ENCODE data around the gene CEP350. TPM values are rescaled to one million over a fixed set of nuclear protein-coding genes. Genes with fewer than 3 reads are reported as not detected.
A peak's percentile ranks its signal among the peaks of the same experiment; 100 is the strongest.

CEP350 gene
- total and polyA plus RNA-seq, 2 of the 13 experiments (the other 11 are each of a cell fraction or from before 2014, with no cell fraction given) = 7.6 to 35.9 TPM

DNA sequence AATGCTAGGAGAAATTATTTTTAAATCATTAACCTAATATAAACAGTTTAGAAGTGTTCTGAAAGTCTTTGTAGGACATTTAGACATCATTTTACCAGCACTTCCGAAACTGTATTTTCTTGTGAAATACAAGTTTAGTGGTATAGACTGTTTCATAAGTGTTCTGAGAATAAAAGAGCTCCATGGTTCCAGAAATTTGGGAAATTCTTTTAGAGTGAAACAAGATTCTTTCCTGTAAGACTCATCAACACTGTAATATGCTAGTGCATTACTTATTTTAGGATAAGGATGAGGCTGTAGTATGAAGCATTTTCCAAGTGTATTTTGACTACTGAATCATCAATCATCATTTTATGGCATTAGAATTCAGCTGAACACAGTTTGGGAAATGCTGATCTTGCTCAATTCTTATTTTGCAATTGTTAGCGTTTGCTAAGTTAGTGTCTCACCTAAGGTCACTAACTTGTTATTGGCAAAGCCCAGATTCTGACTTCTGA, 73.4 kb downstream of the CEP350 start:
- in situ Hi-C loops (cut with HindIII; ENCODE audit: extremely low pct_ligation_motif_present, low pct_unique_long_range_greater_than_20kb) = no loop called here
- Histone ChIP-seq H3K27me3 (ENCODE audit: control insufficient read depth in 1 of 2, insufficient read depth in 2 of 2, low read length in 2 of 2) (no peaks in the 10 kb centered on the region), H4K20me1 (ENCODE audit: insufficient read depth, low read length) (no peaks in the 10 kb centered on the region), H2AFZ (ENCODE audit: low read length) (no peak overlapping the region), H3K27ac (ENCODE audit: extremely low read length, insufficient read depth, low read length) (no peak overlapping the region), H3K79me2 (ENCODE audit: insufficient read depth, low read length) (no peaks in the 10 kb centered on the region), H3K9me3 (ENCODE audit: low read length) (no peaks in the 10 kb centered on the region), H3K9ac (ENCODE audit: insufficient read depth, low read depth, low read length) (no peak overlapping the region), H3K4me2 (ENCODE audit: low read depth, low read length) (no peak overlapping the region), H3K36me3 (replicated peaks in 1 of 2; ENCODE audit: control insufficient read depth in 1 of 2, insufficient read depth in 2 of 2, low read length in 2 of 2) (peaks cover 6 to 31% of the 10 kb centered on the region in 2 experiments), H3K4me3 (replicated peaks in 1 of 3; ENCODE audit: insufficient read depth in 1 of 3, low read depth in 2 of 3, low read length in 3 of 3) (no peak overlapping the region), H3K4me1 (ENCODE audit: insufficient read depth, low read length) (no peaks in the 10 kb centered on the region)
- 91% methylated on average over 2 of the region's 2 CpGs for WGBS (ENCODE audit: low lambda C conversion rate)
- BruUV-seq (replicated peaks) = no TSS peak
- TF ChIP-seq, protein P1, sequence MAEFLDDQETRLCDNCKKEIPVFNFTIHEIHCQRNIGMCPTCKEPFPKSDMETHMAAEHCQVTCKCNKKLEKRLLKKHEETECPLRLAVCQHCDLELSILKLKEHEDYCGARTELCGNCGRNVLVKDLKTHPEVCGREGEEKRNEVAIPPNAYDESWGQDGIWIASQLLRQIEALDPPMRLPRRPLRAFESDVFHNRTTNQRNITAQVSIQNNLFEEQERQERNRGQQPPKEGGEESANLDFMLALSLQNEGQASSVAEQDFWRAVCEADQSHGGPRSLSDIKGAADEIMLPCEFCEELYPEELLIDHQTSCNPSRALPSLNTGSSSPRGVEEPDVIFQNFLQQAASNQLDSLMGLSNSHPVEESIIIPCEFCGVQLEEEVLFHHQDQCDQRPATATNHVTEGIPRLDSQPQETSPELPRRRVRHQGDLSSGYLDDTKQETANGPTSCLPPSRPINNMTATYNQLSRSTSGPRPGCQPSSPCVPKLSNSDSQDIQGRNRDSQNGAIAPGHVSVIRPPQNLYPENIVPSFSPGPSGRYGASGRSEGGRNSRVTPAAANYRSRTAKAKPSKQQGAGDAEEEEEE (CRISPR knock-in tag; IDR thresholded peaks at IDR 0.05; ENCODE audit: borderline replicate concordance) = no peak
- TF ChIP-seq MAFK (conservative IDR thresholded peaks at IDR 0.05 in 1 of 2, IDR thresholded peaks at IDR 0.05 in 1 of 2; ENCODE audit: low read length in 2 of 2) (peak; percentile 89 to 91), MAFF (IDR thresholded peaks at IDR 0.05; ENCODE audit: low read depth, low read length) (peak; percentile 91)
- ChIA-PET POLR2A (no interaction called here), CTCF (ENCODE audit: low intra/inter-chr PET ratio, low total read pairs) (no interaction called here)
- intact Hi-C loops (cut with micrococcal nuclease; ENCODE audit: unreplicated experiment) = loop anchor here (10.0 kb wide), 1 partner anchor 73 kb away; the partner anchor contains the start of gene CEP350
- DNase-seq (ENCODE audit: low spot score) (no peak), FAIRE-seq (no peak), ATAC-seq (no peak)

DNA sequence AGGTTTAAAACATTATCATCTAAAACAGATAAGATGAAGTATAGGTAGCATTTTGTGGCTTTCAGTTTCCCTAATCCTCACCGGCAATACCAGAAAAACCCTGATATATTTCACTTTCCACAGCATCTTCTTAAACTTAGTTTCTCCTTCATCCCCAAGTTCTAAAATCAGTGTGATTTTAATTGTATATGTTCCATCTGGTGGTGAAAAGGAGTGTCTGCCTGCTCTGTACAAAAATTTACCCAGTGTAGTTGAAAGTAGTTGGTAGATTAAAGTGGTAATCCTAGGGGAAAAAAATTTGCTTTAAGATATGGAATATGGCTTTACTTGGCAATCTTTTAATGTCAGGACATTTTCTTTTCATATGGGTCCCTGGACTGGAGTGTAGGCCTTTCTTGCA, 74.3 kb downstream of the CEP350 start:
- Histone ChIP-seq H2AFZ (ENCODE audit: low read length) (no peak overlapping the region), H4K20me1 (ENCODE audit: insufficient read depth, low read length) (no peaks in the 10 kb centered on the region), H3K4me1 (ENCODE audit: insufficient read depth, low read length) (no peaks in the 10 kb centered on the region), H3K4me2 (ENCODE audit: low read depth, low read length) (no peak overlapping the region), H3K27ac (ENCODE audit: extremely low read length, insufficient read depth, low read length) (no peak overlapping the region), H3K9me3 (ENCODE audit: low read length) (no peaks in the 10 kb centered on the region), H3K36me3 (replicated peaks in 1 of 2; ENCODE audit: control insufficient read depth in 1 of 2, insufficient read depth in 2 of 2, low read length in 2 of 2) (peaks cover 9 to 28% of the 10 kb centered on the region in 2 experiments; a peak in 4 of 5 replicates), H3K79me2 (ENCODE audit: insufficient read depth, low read length) (no peaks in the 10 kb centered on the region), H3K4me3 (replicated peaks in 1 of 3; ENCODE audit: insufficient read depth in 1 of 3, low read depth in 2 of 3, low read length in 3 of 3) (no peak overlapping the region), H3K9ac (ENCODE audit: insufficient read depth, low read depth, low read length) (no peak overlapping the region), H3K27me3 (ENCODE audit: control insufficient read depth in 1 of 2, insufficient read depth in 2 of 2, low read length in 2 of 2) (no peaks in the 10 kb centered on the region)
- no peak for FAIRE-seq
- POLR2A ChIA-PET = no interaction called here
- intact Hi-C loops (cut with micrococcal nuclease; ENCODE audit: unreplicated experiment) (loop anchor here (10.0 kb wide), 1 partner anchor 74 kb away; the partner anchor contains the start of gene CEP350), in situ Hi-C loops (cut with HindIII; ENCODE audit: extremely low pct_ligation_motif_present, low pct_unique_long_range_greater_than_20kb) (no loop called here)
- DNase-seq (ENCODE audit: low spot score) = no peak
- BruUV-seq (replicated peaks) = no TSS peak
- 98% methylated on average over 1 of the region's 1 CpG for WGBS (ENCODE audit: low lambda C conversion rate)
- CTCF ChIA-PET (ENCODE audit: low intra/inter-chr PET ratio, low total read pairs) = no interaction called here
- ATAC-seq = no peak
- TF ChIP-seq NR3C1 (CRISPR knock-in tag; IDR thresholded peaks at IDR 0.05) (no peak), ZNF33B (CRISPR knock-in tag; IDR thresholded peaks at IDR 0.05) (no peak), KLF15 (CRISPR knock-in tag; IDR thresholded peaks at IDR 0.05; ENCODE audit: borderline replicate concordance) (no peak), TBL1XR1 (IDR thresholded peaks at IDR 0.05; ENCODE audit: borderline replicate concordance, low read length, partially characterized antibody) (no peak), HMG20A (CRISPR knock-in tag; IDR thresholded peaks at IDR 0.05; ENCODE audit: borderline replicate concordance) (no peak), TSC22D2 (CRISPR knock-in tag; IDR thresholded peaks at IDR 0.05; ENCODE audit: borderline replicate concordance) (no peak), RFX5 (IDR thresholded peaks at IDR 0.05; ENCODE audit: low read depth, low read length) (no peak), ZNF547 (CRISPR knock-in tag; IDR thresholded peaks at IDR 0.05) (no peak), ZNF570 (CRISPR knock-in tag; IDR thresholded peaks at IDR 0.05; ENCODE audit: borderline replicate concordance) (no peak), ZNF674 (CRISPR knock-in tag; IDR thresholded peaks at IDR 0.05; ENCODE audit: low read depth) (no peak), SP1 (IDR thresholded peaks at IDR 0.05) (no peak), SP1 (CRISPR knock-in tag; IDR thresholded peaks at IDR 0.05) (no peak)
- TF ChIP-seq, protein P2, sequence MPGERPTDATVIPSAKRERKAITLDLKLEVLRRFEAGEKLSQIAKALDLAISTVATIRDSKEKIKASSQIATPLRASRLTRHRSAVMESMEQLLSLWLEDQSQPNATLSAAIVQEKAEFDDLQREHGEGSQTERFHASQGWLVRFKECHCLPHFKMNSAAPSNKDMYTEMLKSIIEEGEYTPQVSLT (CRISPR knock-in tag; IDR thresholded peaks at IDR 0.05; ENCODE audit: borderline replicate concordance, low read depth) = no peak
